ENCODE measurements around the gene ACE. TPM values are rescaled to one million over a fixed set of nuclear protein-coding genes. Genes with fewer than 3 reads are reported as not detected.

ACE gene
- total RNA-seq, 1 experiment from 2014 or later = 9.1 TPM

- Histone ChIP-seq H3K4me2 (ENCODE audit: low read length) (no peak overlapping the region), H3K36me3 (ENCODE audit: low read depth, low read length) (no peaks in the 10 kb centered on the region), H3K4me1 (ENCODE audit: insufficient read depth, low read length) (peaks cover 9% of the 10 kb centered on the region), H3K79me2 (ENCODE audit: low read length) (peaks cover 26% of the 10 kb centered on the region), H3K9me3 (ENCODE audit: low read length) (no peaks in the 10 kb centered on the region), H3K9me2 (replicated peaks; ENCODE audit: low read length) (no peaks in the 10 kb centered on the region), H3K9ac (ENCODE audit: low read length) (no peak overlapping the region), H3K27me3 (ENCODE audit: low read length) (no peaks in the 10 kb centered on the region), H3K27ac (ENCODE audit: low read length) (no peak overlapping the region), H4K20me1 (ENCODE audit: low read length) (peaks cover 2% of the 10 kb centered on the region), H2AFZ (ENCODE audit: low read length) (no peak overlapping the region), H3F3A (ENCODE audit: low read length, unreplicated experiment) (no peaks in the 10 kb centered on the region), H3K4me3 (ENCODE audit: low read length) (no peak overlapping the region)
- no TSS peak for BruUV-seq (replicated peaks)
- intact Hi-C loops (cut with micrococcal nuclease) = no loop called here
- no peak for TF ChIP-seq EZH2phosphoT487 (IDR thresholded peaks at IDR 0.05; ENCODE audit: borderline replicate concordance, low read length)
- no peak for TF ChIP-seq CTCF (conservative IDR thresholded peaks at IDR 0.05; ENCODE audit: low read depth, low read length)
- TF ChIP-seq EZH2 (IDR thresholded peaks at IDR 0.05; ENCODE audit: low read length, unreplicated experiment) = no peak
- ChIA-PET POLR2A (ENCODE audit: unreplicated experiment) (no interaction called here), CTCF (no interaction called here)
- DNase-seq (no peak), ATAC-seq (no peak)
These were observed 70.2 kb downstream of the ACE start for GRCh38 chr17:63547083-63547523.

Other genes with a start within 250 kb of the ACE start
- gene CYB561, start 30.8 kb upstream of the ACE start, total RNA-seq (2014; rRNA removed) = 125 and 145 TPM in 2 replicates
- gene KCNH6, start 46.3 kb downstream of the ACE start, total RNA-seq (2014; rRNA removed) = not detected in 2 replicates
- 46.5 and 55.5 TPM in 2 replicates for gene DCAF7, start 73.4 kb downstream of the ACE start, total RNA-seq (2014; rRNA removed)
- gene TACO1, start 123.8 kb downstream of the ACE start, total RNA-seq (2014; rRNA removed) = 47.9 and 70.0 TPM in 2 replicates
- 27.1 and 36.1 TPM in 2 replicates for gene MAP3K3, start 145.4 kb downstream of the ACE start, total RNA-seq (2014; rRNA removed)
- 19.4 and 43.0 TPM in 2 replicates for gene LIMD2, start 223.1 kb downstream of the ACE start, total RNA-seq (2014; rRNA removed)

Measured in PC-3 (cell line).